NCI-H2107 treated with DMSO at 0.1 percent for 48 hours (cell line): ENCODE measurements around the gene MAST4.

ENCODE experiments used
- DNase-seq: peaks from one replicate; lab custom pipeline; 2025; ENCODE audit not compliant: unreplicated experiment; lab: John Stamatoyannopoulos, UW

MAST4 gene

DNA sequence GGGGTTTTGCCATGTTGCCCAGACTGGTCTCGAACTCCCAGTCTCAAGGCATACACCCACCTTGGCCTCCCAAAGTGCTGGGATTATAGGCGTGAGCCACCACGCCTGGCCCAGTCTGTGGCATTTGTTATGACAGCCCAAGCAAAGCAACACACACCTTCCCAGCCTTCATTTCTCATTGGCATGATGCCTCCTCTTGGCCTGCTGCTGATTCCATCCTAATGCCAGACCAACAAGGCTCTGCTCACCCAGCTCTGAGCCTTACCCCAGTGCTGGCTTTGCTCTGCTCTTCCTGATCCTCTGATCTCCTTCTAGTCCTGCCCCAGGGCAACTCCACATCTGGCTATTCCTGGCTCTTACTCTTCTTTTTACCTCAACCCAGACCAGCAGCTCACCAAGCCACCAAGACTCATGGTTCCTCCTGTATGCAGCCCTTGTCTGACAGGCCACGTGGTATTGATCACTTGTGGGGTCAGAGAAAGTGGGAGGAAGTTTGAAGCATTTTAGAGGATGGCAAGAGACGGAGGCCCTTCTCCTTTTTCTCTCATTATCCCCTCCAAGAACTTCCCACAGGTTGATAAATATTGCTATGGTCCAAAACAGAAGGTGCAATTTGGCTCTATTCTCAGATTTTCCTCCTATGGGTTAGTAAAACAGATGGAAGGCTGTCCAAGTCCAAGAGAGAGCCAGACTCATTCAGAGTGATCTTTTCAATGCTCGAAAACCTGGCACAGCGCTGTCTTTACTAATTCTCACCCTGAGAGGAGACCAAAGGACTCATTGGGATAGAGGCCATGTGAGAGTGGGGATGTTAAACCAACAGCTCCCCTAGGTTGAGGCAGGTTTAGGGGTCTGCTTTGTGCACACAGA, 599.4 kb downstream of the MAST4 start:
- DNase-seq: no peak

DNA sequence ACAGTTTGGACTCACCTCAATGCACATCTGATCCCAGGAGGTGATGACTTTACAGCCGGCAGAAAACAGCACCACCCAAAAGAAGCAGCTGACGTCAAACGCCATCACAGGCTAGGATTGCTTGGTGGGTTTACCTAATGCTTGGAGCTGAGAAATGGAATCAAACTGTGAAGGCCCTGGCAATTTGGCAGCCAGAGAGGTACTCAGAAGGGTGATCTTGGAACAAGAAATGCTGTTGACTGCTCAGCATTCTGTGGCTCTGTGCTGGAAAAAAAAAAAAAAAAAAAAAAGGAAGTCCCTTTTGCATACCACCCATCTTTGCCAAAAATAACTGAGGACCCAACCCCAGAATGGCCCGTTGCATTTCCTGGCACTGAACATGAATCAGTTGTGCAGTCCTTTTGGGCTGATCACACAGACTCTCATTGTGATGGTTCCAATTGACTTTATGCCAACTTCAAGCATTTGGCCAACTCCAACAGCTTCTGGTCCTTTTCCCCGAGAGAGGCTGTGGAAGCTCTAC, 600.4 kb downstream of the MAST4 start, which contains the start of gene CD180:
Gene CD180 (minus strand): TSS at position 263 of the 523 bp plus-strand sequence. CDS start 158 bp downstream, at position 105.
- no peak for DNase-seq

DNA sequence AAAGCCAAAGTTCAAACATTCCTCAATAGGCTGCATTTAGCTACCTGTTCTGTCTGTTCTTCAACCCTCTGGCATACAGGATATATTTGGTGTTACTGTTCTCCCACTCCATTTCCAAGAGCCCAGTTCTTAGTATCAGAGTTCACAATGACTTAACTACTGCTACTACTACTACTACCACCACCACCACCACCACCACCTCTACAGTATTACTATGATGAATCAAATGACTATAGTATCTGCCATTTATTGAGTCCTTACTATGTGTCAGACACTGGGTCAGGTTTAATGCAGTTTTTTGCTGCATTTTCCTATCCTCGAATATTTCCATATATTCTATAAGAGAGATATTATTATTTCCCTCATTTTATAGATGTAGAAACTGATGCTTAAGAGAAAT, 601.3 kb downstream of the MAST4 start:
- no peak for DNase-seq

DNA sequence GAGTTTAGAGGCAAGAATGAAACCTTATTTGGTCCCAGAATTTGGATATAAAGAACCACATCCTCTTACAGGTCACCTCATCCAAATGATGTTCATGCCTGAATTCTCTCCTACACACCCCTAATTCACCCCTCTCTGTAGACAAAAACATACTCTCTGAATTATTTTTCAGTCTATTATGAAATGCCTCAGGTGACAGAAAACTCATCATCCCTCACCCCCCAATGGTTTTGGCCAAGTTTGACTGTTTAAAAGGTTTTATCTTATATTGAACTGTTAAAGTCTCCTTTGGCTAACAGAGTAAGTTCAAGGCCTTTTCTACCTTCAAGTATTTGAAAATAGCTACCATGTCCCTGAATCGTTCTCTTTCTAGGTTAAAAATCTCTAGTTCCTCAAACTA, 602.7 kb downstream of the MAST4 start:
- DNase-seq: no peak

DNA sequence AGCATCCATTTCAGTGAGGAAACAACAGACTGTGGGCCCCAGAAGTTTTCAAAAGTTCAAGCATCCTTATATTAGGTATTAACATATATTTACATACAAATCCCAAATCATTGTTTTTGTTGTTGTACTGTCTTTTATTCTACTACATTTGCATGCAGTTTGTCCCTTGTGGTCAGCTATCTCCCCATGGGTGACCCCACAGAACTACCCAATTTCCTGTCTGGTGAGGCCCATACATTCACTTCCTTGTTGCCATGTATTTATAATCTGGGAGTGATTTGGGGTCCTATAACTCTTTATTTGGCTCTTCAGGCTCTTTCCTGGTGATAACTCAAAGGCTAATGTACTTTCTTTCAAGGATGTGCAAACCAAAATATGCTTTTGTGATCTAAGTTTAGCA, 603.7 kb downstream of the MAST4 start:
- no peak for DNase-seq

DNA sequence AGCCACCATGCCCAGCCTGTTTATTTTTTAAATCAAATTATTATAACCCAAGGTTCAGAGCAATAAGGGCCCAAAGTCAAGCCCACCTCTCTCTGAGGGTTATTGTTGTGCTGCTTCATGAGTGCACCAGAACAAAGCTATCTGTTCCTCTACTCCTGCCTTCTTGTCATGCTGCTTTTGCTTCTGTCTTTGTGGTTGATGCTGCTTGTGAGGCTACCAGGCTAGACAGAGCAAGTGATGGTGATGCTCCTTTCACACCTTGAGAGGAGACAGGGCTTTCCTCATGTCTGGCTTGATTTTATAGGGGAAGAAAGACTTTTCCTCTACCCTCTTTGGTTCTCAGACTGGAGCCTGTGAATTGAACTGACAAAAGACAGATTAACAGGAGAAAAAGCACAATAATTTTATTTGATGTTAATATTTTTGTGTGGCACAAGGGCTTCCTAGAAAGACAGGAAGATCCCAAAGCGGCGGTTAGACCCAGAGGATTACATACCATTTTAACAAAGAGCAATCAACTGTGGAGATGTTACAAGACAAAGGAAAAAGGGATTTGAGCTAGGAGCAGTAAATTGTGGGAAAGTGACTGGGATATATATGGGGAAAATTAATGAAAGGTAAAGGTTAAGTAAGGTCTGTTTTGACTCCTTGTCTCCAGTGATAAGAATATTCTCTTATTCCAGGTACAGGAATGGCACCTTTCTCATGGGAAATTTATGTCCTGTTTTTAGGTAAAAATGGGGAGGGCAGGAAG, 604.8 kb downstream of the MAST4 start:
- no peak for DNase-seq

DNA sequence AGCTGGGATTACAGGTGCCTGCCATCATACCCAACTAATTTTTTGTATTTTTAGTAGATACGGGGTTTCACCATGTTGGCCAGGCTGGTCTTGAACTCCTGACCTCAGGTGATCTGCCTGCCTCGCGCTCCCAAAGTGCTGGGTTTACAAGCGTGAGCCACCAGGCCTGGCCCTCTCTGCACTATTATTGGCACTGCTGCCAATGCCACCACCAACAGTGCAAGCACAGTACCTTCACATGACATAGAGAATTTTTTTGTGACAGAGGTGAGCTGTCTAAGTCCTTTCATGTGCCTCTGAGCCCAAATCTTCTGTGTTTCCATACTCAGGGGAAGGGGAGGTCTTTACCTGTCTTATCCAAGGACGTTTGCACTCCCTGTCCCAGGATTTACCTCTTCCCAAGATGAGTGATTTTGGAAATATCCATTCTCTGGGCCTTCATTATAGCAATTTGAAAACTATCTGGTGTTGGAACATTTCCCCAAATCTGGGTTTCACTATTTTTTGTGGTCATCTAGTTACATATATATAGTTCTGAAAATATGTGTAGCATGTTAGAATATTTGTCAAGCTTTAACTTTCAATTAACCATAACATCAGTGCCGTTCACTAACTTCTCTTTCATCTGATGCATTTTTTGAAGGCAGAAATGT, 605.8 kb downstream of the MAST4 start:
- DNase-seq: no peak

DNA sequence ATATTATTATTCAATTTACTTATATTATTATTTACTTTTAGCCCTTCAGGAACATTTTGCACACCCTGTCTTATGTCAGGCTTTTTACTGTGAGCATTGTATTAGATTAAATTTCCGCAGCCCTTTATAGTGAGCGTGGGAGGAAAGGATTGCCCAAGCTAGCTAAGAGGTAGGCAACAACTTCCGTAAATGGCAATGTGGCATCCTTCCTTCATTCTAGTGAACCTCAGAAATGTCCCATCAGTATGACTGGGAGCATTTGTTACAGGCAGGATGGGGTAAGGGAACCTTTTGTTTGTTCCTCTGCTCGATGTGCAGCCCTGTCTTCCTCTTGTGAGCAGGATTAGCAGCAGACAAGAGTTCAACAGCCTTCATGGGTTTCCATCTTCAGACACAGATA, 606.6 kb downstream of the MAST4 start:
- DNase-seq: no peak

DNA sequence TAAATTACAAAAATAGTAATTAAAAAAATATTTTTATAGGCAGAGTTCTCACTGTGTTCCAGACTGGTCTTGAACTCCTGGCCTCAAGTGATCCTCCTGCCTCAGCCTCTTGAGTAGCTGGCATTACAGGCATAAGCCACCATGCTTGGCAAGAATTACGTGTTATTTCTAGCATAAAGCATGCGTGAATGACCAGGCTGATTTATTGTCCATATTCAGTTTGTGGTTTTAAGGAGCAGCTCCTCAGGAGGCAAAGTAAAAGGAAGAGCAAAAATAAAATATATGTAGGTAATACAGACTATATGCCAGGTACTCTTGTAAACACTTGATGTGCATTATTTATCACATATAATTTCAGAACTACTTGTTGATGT, 607.5 kb downstream of the MAST4 start:
- no peak for DNase-seq

DNA sequence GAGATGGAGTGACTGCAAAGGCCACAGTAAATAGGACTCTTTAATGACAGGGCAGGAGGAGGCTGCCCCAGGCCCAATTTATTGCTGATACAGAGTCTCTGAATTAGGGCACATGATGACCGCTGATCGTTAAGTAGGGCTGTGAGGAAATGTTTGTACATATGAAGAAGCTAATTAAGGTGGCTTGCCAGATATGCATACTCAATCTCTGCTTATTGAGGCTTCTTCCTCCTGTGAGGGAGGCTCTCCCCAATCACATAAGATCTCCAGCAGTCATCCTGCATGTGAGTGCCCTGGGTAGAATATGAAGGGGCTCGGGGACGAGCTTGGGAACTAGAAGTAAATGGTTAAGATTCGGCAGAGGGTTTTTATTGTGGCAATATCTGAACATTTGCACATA, 608.6 kb downstream of the MAST4 start:
- no peak for DNase-seq

DNA sequence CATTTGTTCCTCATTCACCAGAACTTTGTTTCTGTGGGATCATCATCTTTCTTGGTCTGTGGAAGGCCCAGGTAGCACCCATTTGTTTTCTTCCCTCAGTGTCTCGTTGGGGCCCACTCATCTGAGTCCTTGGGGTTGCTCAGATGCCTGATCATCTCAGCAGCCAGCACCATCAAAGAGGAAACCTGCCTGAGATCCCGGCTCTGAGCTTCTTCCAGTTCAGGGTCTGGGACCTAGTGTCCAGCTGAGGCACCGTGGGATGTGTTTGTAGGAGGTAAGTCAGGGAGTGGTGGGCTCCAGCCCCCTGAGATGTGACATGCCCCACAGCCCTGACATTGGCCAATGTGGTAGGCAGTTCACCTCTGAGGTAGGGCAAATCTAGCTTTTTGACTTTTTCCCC, 609.8 kb downstream of the MAST4 start:
- DNase-seq: no peak

DNA sequence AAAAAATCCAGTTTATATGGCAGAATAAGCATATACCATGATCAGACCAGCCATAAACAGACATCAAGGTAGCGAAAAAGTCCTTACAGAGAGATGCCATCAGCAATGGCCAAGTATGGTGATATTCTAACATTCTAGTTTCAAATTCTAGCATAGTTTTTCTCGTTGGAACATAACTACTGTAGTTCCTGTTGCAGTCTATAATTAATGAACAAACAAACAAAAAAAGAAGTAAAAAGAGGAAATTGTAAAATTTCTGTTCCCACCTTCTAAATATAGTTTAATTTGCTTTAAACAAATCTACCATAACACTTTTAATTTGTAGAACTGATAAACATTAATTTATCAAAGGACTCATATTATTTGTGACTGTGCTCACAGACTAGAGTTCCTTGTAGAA, 610.3 kb downstream of the MAST4 start:
- DNase-seq: no peak

DNA sequence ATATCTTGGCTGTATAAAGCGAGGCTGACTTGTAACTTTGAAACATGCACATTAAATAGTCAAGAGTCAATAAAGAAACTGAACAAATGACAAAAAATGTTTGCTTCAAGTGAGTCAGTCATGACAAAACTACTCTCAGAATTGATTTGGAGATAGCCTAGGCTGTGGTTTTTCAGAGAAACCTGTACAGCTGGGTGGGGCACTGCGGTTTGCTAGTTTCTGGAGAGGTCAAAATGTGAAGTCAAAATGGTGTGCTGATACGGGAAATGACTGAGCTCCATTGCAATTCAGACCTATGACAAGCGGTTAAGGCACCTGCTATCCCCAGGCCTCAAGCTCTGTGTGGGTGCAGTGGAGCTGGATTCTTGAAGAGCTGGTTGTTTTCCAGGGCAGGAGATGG, 610.7 kb downstream of the MAST4 start:
- DNase-seq: no peak

DNA sequence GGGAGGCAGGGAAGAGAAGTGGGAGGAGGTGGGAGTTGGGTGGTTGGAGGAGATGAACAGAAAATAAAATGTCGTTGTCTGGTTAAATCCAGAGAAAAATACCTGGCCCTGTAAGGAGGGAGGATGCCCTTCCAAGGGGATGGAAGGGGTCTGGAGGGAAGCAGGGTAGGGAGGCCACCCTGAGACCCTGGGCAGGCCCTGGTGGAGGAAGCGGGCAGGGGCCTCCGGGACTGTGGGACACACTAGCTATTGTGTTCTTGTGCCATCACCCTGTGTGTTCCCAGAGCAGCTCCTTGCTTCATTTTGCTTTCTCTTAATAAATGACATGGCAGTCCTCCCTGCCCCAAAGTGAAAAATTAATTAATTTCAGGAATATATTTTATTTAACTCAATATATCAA, 612.2 kb downstream of the MAST4 start:
- DNase-seq: no peak

DNA sequence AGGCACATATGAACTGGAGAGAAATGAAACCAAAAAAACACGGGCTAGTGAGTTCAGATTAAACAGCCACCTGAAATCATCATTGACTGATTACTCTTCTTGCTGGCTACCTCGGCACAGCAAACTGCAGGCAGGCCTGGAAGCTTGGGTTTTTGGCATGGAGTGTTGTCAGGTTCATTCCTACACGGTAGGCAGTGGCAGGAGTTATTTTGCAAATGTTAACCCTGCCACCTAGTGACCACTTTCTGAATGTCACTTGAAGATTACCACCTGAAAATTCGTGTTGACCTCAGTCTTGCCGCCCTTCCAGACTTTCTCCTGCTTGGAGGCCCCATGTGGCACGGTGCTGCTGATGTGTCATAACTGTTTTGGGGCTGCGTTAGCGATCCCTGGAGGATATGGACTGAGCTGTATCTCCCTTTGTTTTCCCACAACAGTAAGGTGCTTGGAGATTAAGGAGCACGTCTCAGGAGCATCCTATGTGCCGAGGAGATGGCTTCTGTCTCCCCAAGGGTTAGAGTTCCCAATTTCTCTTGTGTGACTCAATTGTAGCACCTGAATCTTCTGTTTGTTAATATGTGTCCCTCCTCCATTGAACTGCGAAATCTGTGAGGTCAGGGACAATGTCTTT, 613.1 kb downstream of the MAST4 start:
- peak; percentile 51 for DNase-seq

DNA sequence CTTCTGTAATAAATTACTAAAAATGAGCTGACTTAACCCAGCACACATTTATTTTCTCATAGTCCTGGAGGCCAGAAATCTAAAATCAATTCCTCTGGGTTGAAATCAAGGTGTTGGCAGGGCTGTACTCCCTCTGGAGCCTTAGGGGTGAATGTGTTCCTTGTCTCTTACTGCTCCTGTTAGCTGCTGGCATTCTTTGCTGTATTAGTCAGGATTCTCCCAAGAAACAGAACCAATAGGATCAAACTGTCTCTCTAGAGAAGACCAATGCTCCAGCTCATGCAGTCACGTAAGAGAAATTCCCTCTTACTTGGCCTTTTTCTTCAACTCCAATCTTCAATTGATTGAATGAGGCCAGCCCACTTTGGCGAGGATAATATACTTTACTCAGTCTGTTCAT, 615.7 kb downstream of the MAST4 start:
- DNase-seq: no peak

DNA sequence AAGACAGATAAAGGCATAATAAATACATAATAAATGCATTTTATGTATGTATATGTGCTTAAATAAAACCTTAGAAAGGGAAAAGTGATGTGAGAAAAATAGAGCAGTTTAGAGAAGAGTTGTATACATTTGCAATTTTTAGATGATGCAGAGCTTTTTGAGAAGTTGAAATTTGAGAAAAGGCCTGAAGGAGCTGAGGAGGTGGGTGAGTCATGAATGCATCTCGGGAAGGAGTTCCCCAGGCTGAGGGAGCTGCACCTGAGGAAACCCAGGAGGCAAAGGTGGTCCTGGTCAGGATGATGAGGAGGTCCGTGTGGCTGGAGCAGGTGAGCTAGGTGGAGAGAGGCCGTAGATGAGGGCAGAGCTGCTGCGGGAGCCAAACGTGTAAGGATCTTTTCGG, 617.8 kb downstream of the MAST4 start:
- no peak for DNase-seq

DNA sequence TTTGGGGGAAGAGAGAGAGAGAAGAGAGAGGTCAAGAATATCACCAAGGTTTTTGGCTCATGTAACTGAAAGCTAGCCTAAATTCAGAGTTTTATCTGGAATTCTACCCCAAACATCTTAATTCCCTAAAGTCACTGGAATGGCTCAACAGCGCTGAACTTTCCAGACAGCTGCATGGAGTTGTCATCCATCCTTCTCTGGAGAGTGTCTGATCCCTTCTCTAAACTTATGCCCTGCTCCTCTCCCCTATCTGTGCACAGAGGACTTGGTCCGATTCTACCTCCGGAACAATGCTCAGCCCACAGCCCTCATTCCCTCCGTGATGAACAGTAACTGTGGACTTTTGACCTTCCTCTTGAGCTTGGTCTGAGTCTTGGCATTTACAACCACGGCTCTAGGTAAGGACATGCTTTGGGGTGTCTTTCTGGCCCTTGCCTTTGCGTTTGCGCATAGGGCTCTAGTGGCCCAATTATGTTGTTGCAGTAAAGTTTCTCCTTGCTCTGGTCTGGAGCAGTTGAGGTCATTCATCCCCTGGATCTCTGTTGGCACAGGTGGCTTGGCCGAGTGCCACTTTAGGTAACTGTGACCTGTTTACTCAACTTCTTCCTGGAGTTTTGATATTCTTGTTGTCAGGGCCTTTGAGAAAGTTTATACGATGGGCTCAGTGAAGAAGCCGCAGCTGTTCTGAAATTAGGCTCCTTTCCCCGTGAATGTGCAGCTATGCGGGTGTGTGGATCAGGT, 618.7 kb downstream of the MAST4 start:
- no peak for DNase-seq

DNA sequence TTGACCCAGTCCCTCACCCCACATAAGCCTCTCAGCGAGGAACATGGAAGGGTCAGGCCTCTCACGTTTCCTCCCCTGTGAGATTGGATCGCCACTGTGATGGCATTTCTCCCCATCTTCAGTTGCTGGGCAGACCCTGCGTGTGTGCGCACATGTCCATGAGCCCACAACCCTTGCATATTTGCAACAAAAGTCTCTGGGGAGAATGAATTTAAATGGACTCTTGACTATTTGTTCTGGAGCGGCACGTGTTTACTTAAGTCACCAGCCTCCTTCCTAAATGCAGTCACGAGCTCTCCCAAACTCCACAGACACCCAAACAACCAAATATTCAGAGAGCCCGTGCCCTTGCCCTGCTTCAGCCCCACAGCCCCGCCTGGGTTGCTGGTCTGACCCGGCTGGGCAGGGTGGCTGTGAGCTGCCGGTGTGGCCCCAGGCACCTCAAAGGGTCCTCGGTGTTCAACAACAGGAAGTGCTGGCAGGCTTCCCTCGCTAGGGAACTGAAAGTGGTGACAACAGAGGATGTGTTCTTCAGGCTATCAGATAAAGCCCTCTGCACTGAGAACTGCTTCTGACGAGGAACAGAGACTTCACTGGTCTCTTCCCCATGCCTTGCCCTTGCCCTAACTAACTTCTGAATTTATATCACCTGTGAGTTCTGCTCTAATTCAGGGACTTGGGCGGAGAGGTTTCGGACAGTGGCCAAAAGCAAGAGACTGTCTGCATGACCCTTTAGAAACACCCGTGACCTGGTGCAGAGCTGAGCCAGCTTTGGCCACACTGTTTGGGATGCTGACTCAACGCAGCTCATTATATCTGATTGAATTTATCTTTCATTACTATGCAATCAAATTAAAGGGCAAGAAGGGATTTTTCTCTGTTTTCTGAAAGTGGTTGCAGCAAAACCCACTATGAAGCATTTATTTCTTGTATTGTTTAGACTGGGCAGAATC, 619.6 kb downstream of the MAST4 start:
- no peak for DNase-seq
